GM19468 (cell line): Measurements from ENCODE around the gene FAM83G.
"Not testable (repeated sequence)": the region's sequence is repeated elsewhere in the genome, so short reads cannot be mapped to it uniquely, and the experiment has no call there.

Experiments used
- ATAC-seq: cut with Tn5 transposase; IDR thresholded peaks from one replicate; pipeline ENCODE4 v1.9.1; 2021; ENCODE audit warnings: mild to moderate bottlenecking, moderate library complexity, moderate number of reproducible peaks; ENCODE audit not compliant: unreplicated experiment; ENCODE audit errors: extremely low read depth

The FAM83G gene

DNA sequence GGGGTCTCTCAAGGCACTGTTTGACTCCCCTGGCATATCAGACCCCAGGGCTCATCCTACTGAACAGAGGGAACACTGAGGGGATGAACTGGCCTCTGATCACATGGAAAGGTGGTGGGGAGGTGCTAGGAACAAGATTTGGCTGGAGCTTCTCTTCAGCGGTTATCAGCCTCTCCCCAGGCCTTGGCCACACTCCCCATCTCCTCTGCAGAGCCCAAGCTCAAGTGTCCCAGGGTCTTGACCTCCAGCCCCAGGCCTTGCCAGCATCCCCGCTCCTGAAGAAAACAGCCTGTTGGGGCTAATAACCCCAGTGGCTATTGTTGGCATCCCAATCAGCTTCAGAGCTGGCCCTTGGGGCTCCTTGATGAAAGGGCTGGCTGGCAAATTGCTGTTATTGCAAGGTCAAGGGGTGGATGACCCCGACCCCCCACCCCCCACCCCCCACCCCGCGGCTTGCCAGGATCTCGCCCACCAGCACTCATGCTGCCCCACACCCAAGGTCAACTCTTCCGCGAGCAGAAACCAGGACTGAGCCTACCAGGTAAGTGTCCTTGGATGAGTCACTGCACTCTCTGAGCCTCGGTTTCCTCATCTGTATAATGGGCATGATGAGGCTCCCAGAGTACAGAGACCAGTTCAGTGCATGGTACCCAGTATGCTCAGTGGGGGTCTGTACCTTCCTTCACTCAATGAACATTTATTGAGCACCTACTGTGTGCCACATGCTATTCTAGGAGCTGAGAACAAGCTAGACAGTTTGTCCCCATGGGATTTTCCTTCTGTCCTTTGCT is 18.8 kb upstream of the FAM83G start:
- no peak for ATAC-seq

DNA sequence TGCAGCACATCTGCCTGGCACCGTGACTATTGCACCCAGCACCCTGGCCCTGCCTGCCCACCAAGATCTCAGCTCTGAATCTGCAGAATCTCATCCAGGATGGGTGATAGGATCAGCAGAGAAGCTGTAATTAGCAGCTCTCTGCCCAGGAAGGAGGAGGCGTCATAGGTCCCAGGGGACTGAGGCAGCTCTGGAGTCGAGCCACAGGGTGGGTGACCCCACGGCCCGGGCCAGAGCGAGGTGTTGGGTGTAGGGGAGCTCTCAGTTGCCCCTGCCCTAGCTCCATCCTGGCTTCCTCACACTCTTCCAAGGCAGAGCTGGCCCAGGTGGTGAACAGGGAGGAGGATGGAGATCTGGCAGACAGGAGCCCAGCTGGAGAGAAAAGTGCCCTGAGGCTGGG is 18.2 kb upstream of the FAM83G start:
- no peak for ATAC-seq

DNA sequence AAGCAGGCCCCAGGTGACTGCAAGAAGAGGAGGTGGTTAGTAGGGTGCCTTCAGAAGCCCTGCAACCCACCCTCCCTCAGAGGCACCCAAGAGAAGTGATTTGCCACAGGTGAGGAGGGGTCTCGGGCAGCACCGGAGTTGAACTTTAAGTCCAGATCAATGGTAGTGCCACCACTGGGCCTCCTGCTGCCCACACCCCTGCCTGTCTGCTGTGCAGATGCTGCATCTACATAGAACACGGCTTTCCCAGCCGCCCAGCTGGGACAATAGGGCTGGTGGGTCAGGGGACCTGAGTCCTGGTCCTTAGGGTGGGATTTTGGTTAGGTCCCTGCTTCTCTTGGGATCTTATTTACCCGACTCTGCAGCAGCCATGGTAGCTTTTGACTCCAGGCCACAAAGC is 17.6 kb upstream of the FAM83G start:
- no peak for ATAC-seq

DNA sequence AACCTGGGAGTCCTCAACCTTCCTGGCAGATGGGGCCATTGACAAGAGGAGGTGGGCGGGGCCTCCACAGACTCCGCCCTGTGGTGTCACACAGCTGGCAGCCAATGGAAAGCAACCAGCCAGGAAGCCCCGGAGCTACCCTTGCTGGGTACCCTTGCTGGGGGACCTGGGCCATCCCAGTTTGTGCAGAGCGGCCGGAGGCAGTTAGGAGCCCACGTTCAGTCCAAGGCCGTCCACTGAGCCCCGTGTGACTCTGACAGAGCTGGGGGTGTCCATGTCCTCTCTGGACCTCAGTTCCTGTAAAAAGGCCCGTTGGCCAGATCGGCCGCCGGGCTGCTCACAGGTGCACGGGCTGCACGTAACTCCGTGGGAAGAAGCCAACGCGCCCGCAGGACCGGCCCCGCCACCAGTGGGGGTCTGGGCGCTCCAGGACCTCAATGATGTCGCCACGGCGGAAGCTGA is 17.1 kb upstream of the FAM83G start:
- no peak for ATAC-seq

DNA sequence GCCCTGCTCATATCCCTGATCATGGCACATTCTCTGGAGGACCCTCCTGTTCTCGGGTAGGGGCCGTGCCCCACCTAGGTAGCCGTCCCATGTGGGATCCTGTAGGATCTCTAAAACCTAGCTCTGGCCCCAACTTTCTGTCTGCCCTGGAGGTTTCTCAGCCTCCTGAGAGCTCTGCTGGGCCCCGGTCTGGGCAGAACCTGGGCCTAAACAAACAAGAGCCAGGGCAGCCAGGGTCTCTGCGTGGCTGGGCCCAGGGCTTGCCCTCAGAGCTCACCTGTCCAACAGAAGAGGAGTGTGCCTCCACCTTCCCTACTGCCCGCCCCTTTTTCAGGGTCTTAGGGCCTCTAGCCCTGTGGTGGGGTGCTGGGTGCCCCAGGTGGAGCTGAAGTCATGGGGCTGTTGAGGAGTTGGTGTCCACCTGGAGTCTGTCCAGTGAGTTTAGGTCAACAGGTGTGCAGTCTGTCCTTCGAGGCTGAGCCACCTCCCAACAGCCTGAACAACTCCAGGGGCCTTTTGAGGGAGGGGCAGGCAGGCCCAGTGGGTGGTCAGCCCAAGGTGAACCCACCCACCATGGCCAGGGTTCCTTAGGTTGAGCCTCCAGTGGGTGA is 16.6 kb upstream of the FAM83G start:
- not testable (repeated sequence) for ATAC-seq

DNA sequence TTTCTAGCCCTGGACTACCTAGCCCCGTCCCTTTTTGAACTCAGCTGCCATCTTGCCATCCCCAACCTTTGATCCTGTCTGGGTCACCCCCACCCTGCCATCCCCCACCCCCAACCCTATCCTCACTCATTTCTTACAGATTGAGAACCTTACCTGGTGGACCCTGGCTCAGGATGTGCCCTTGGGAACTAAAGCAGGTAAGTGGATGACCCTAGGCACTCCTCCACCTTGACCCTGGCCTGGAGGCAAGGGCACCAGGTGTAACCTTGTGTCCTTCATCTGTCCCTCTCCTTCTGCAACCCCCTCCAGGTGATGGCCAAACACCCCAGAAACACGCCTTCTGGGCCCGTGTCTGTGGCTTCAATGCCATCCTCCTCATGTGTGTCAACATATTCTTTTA is 15.5 kb upstream of the FAM83G start:
- ATAC-seq, result no peak

DNA sequence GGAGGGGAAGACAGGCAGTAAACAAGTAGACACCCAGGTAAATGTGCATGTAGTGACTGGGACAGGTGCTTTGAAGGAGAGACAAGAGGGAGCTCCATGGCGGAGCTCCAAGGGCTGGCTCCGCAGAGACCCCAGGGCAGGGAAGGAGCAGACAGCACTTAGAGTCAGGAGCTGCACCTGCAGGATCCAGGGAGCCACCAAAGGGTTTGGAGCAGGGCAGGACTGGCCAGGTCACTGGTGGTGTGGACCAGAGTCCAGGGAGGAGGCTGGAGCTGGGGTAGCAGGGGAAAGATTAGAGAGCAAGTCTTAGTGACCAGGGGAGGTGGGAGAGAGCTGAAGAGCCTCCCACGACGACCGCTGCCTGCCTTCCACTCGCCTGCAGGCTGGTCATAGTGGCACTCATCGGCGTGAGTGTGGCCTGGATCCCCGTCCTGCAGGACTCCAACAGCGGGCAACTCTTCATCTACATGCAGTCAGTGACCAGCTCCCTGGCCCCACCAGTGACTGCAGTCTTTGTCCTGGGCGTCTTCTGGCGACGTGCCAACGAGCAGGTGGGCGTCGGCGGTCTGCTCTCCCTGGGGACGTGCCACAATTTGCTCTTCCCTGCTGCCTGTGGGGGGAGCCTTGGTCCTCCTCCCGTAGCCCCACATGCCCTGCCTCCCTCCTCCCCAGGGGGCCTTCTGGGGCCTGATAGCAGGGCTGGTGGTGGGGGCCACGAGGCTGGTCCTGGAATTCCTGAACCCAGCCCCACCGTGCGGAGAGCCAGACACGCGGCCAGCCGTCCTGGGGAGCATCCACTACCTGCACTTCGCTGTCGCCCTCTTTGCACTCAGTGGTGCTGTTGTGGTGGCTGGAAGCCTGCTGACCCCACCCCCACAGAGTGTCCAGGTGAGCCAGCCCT is 14.7 kb upstream of the FAM83G start:
- ATAC-seq, result no peak

DNA sequence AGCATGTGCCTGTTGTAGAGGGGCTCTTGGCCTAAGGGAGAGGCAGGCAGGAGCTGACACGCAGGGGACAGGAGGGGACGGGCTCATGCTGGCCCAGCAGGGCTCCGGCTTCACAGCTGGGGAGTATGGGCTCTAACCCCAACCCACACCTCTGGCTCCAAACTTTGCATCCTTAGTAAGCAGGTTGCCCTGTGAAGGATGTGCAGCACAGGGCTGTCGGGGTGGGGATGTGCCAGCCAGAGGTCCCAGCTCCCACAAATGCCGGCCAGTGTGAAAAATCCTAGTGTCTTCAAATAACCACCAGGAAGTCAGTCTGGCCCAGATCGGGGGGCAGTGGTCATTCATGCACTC is 14.0 kb upstream of the FAM83G start:
- ATAC-seq, result no peak

DNA sequence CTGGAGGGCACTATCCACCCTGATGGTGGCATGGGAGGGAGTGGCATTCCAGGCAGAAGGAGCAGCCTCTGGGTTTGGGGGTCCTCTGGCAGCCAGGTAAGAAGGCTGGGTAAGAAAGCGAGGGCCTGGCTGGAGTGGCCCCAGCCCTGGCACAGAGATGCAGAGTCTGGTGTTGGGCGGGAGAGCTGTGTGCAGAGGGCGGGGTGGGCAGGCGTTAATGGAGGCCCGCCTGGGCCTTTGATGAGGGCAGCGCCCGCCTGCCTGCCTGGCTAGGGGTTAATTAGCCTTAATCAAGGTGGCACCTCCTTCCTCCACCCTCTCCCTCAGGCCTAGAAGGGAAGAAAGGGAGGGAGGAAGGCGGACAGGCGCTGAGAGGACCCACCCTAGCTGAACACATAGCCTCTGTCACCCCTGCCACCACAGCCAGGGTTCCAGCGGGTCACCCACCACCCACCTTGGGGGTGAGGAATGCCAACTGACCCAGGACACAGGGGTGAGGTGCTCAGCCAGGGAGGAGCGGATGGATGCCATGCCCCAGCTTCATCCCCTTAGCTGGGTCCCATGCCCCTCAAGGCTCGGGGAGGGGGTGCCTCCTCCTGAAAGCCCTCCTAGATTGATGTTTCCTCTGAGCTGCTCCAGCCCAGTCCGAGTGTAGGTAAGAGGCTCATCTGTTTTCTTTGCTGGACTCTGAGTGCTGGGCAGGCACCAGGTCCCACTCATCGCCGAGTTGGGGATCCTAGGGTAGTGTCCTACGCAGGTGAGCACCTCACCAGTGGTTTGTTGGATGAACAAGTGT is 13.4 kb upstream of the FAM83G start:
- no peak for ATAC-seq

DNA sequence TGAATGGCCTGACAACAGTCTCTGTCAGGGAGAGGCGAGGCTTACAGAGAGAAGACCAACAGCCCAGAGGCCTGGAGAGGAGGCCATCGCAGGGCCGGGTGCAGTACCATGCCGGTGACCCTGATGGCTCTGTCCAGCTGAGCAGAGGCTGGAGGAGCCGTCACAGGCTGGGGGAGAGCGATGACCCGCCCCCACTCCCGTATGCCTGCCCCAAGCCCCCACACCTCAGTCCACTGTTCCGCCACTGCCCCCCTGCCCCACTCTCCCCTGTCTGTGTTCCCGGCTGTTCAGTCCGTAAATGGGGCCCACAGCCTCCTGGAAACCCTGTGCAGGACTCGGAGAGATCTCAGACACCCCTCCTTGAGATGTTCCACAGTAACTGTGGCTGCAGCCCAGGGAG is 12.8 kb upstream of the FAM83G start:
- ATAC-seq, result no peak

DNA sequence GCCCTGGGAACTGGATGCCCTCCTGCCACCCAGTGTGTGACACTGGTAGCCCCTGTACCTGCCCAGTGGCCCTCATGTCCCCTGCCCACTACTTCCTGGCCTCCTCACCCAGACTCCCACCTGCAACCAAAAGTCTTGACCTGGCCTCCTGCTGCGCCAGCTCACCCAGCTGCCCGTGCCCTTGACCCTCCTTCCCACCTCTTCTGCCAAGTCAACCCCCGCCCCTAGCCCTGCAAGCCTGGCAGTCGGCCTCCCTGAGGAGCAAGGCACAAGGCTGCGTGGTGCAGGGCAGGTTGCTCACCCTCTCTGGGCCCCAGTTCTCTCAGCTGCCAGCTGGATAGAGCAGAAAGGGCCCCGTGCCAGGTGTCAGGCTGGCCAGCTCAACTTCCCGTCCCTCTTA is 12.3 kb upstream of the FAM83G start:
- no peak for ATAC-seq

DNA sequence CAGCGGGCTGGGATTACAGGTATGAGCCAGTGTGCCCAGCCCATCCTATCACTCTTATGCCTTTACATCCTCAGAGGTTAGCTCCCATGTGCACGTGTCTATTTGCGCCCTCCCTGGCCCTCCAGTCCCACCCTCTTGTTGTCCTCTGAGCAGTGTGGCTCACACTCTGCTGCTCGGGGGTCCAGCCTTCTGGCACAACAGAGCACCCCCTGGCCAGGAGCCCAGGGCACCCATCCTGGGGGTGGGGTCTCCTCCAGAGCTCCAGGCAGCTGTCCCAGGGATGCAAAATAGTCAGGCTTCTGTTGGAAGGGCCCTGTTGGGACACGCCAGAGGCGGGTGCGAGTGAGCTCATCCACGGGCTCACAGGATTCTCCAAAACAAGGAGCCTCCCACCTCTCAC is 11.7 kb upstream of the FAM83G start:
- ATAC-seq, result no peak

DNA sequence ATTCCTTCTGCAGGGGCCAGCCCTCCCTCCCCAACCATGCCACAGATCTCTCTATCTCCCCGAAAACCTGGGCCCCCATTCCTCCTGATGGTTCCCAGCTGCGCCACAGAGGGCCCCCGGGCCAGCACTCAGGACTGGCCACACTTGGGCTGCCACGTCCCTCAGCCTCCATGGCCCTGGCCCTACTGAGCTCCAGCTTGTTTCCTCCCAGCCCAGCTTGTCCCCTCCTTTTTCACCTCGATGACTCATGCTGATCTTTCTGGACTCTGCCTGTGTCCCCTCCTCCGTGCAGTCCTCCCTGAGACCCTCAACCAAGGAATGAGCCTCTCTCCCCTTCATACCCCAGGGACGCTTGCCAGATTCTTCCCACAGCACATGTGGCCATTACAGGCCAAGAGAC is 10.9 kb upstream of the FAM83G start:
- ATAC-seq, result no peak

DNA sequence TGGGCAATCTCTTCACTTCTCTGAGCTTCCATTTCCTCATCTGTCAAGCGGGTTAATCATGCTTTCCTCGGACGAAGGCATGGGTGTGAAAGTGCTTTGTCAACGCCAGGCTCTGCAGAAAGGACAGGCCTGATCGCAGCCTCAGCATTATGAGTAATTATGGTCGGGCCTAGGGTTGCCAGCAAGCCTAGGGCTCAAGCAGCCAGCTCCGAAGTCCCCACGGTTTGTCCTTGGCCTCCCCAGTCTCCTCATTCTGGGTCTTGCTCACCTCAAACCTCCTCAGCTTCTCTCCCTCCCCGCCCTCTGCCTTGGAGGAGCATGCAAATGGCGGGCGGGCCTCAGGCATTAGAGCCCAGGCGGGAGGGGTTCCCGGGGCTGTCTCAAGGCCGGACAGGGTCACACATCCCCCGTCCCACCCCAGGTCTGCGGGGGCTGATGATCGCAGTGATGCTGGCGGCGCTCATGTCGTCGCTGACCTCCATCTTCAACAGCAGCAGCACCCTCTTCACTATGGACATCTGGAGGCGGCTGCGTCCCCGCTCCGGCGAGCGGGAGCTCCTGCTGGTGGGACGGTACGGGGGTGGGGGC is 10.2 kb upstream of the FAM83G start:
- no peak for ATAC-seq

DNA sequence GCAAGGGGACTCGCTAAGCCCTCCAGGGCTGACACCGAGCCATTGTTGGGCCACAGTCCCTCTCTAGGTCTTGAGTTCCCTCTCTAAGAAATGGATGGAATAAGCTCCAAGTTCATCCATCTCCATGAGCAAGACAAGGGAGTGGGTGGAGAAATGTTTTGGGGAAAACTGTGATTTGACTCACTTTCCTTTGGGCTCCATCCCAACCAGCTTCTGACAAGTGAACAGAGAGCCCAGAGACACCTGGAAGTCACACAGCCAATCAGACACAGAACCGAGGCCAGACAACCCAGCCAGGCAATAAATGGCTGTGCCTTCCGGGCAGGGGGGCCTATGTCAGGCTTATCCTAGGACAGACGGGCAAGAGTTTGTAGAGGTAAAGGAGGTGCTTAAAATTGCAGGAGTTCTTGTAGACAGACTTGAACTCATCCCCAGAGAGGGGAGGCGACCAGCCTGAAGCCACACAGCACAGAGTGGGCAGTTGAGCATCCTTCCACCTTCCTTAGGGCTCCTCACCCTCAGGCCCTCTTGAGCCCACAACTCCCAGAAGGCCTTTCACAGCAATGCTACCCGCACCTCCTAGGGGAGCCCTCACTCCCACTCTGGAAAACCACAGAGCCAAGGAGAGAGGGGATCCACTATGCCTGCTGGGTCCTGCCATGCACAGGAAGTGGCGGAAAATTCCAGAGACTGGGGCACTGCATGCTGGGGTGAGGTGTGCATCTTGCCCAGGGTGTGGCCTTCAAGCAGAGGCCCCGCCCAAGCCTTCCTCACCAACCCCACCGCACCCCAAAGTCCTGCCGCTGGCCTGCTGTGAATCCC is 9.5 kb upstream of the FAM83G start:
- no peak for ATAC-seq

DNA sequence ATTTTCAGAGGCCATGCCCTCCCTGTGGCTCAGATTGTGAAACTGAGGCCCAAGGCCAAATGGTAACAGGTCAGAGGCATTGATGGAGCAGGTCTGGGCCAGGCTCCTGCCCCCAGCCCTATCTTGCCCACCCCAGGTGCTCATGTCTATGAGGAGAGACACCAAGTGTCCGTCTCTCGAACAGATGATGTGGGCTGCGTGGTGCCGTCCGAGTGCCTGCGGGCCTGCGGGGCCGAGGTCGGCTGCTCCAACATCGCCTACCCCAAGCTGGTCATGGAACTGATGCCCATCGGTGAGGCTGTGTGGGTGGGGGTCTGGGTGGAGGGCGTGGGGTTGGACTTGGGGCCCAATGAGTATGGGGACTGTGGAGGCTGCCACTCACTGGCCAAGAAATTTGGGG is 8.7 kb upstream of the FAM83G start:
- no peak for ATAC-seq

DNA sequence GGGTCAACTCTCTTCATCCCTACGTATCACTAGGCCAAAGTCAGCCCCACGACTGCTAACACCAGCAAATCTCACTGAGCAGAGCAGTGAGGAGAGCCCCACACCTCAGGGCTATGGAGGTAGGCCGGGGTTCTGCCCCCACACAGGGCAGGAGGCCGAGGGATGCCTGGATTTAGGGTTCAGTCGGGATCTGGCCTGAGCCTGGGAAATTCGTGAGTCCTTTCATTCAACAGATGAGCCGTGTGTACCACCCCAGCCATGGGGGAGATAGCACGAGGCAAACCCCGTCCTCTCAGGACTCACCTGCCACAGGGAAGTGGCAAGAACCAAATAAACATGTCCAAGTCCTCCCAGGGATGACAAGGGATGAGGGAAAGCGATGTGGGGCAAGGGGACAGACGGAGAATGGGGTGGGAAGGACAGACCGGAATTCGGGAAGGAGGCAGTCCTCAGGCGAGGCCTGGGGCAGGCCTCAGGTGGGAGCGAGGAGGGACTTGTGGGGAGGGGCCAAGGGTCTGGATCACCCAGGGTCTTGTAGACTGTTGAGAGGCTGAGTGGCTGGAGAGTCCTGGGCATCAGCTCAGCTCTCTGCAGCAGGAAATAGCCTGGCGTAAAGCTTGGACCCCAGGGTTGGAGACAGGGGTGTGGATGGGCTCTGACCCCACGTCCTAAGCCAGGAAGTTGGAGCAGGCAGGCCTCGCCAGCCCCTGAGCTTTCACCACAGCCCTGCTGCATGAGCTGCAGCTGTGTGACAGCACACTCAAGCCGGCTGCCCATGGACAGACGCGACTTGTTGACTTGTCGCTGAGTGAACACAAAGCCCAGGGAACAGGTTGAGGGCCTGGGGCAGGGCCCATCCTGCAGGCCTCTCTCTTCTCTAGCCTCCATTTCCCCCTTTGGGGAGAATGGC is 7.9 kb upstream of the FAM83G start:
- ATAC-seq, result no peak

DNA sequence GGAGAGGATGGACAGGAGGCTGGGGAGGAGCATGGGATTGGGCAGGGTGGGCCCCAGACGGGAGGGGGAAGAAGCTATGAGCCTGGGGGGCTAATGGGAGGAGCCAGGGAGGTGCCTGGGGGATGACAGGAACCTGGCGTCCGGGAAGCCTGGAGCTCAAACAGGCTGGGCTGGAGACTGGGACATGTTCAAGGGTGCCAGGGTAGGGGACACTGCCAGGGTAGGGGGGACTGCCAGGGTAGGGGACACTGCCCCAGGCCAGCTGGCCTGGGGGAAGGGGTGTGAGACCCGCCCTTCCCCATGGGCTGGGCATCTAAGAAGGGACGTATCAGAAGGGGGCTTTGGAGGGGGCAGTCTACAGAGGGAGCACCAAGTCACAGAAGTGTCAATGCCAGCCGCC is 7.0 kb upstream of the FAM83G start:
- no peak for ATAC-seq
